ENCODE results near the gene KLHL29. TPM values are rescaled to one million over a fixed set of nuclear protein-coding genes. Genes with fewer than 3 reads are reported as not detected.

The KLHL29 gene
- total and polyA plus RNA-seq, 10 of the 15 experiments (the other 5 are each of a cell fraction or from before 2014, with no cell fraction given), result 1.4 to 19.5 (median 6.1) TPM

GRCh38 chr2:23664066-23664788, 279.2 kb downstream of the KLHL29 start:
- H3K36me3 ChIP-seq (ENCODE audit: control insufficient read depth in 2 of 2, insufficient read depth in 2 of 2, low read length in 1 of 2), result no peaks in the 10 kb centered on the region
- DNase-seq (ENCODE audit: low read depth, low spot score), result no peak
- SMC1A ChIA-PET (ENCODE audit: uncharacterized antibody, unreplicated experiment), result no interaction called here
- BruUV-seq (replicated peaks), result no TSS peak
- no peak overlapping the region for H3K4me3 ChIP-seq
- H2AFZ ChIP-seq (ENCODE audit: control insufficient read depth, low read depth, low read length), result no peak overlapping the region
- in situ Hi-C loops (cut with MboI) (no loop called here), intact Hi-C loops (cut with micrococcal nuclease; ENCODE audit: unreplicated experiment) (no loop called here)
- H4K20me1 ChIP-seq (ENCODE audit: control insufficient read depth, insufficient read depth), result no peaks in the 10 kb centered on the region
- H3K4me2 ChIP-seq (ENCODE audit: control insufficient read depth, insufficient read depth), result no peak overlapping the region
- RAD21 ChIA-PET (ENCODE audit: unreplicated experiment), result no interaction called here
- no peak for FAIRE-seq
- H3K27me3 ChIP-seq (replicated peaks in 1 of 2; ENCODE audit: control insufficient read depth in 2 of 2, insufficient read depth in 2 of 2, low read length in 1 of 2), result no peaks in the 10 kb centered on the region
- CTCF ChIA-PET, result interaction anchor here (0.6 to 1.1 kb wide), 2 partner anchors 420 to 553 kb away, joined by 3 to 4 read pairs; no protein-coding TSS in a partner anchor
- TF ChIP-seq EGR1 (IDR thresholded peaks at IDR 0.05; ENCODE audit: borderline replicate concordance in 1 of 2, low read depth in 2 of 2, low read length in 2 of 2) (no peak), ZNF24 (IDR thresholded peaks at IDR 0.05) (no peak), PKNOX1 (IDR thresholded peaks at IDR 0.05) (no peak), NBN (IDR thresholded peaks at IDR 0.05) (no peak), RB1 (IDR thresholded peaks at IDR 0.05; ENCODE audit: borderline replicate concordance) (no peak), HDGF (IDR thresholded peaks at IDR 0.05) (no peak), NFYA (IDR thresholded peaks at IDR 0.05; ENCODE audit: borderline replicate concordance, low read depth, low read length) (no peak), ZZZ3 (IDR thresholded peaks at IDR 0.05; ENCODE audit: control insufficient read depth, insufficient read length, low read depth) (no peak), MTA2 (IDR thresholded peaks at IDR 0.05; ENCODE audit: low read depth) (no peak), MEF2A (IDR thresholded peaks at IDR 0.05; ENCODE audit: insufficient read depth, low read depth, low read length) (no peak), PML (IDR thresholded peaks at IDR 0.05; ENCODE audit: low read length) (no peak), POLR2AphosphoS2 (IDR thresholded peaks at IDR 0.05; ENCODE audit: low read depth, low read length) (no peak)
- H3K79me2 ChIP-seq (ENCODE audit: control insufficient read depth, insufficient read depth, low read length), result no peaks in the 10 kb centered on the region
- H3K9me3 ChIP-seq (replicated peaks; ENCODE audit: control insufficient read depth, insufficient read depth, low read length), result no peaks in the 10 kb centered on the region
- no peaks in the 10 kb centered on the region for H3K4me1 ChIP-seq (ENCODE audit: control insufficient read depth, insufficient read depth, low read length)
- H3K9ac ChIP-seq (ENCODE audit: control insufficient read depth, insufficient read depth, low read length), result no peak overlapping the region
- 64% methylated on average over 9 of the region's 9 CpGs for WGBS (ENCODE audit: insufficient coverage, insufficient replicate concordance, low lambda C conversion rate, missing lambda C conversion rate)
- no peak for ATAC-seq
- POLR2A ChIA-PET, result no interaction called here
- H3K27ac ChIP-seq (ENCODE audit: control insufficient read depth, insufficient read depth), result no peak overlapping the region
